ENCODE data around the gene CSNK1E. TPM values are rescaled to one million over a fixed set of nuclear protein-coding genes. Genes with fewer than 3 reads are reported as not detected.

CSNK1E gene
- total RNA-seq, 4 donors from 2014 or later = 84.5 to 164 (median 112) TPM

DNA sequence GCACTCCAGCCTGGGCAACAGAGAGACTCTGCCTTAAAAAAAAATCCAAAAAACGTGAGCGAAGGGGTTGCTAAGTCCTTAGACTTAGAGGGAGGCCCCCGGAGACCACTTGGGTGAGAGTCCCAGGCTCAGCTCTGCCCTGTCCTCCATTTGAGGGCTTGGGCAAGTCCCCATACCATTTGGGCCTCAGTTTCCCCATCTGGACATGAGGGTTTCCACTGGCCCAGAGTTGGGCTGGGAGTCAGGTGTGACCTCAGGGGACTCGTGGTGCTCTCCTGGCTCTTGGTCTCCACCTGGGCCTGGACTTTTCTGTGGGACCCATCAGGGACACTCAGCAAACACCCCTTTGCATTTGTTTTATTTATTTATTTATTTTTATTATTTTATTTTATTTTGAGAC is 35.2 kb upstream of the CSNK1E start:
- TF ChIP-seq, protein P1, sequence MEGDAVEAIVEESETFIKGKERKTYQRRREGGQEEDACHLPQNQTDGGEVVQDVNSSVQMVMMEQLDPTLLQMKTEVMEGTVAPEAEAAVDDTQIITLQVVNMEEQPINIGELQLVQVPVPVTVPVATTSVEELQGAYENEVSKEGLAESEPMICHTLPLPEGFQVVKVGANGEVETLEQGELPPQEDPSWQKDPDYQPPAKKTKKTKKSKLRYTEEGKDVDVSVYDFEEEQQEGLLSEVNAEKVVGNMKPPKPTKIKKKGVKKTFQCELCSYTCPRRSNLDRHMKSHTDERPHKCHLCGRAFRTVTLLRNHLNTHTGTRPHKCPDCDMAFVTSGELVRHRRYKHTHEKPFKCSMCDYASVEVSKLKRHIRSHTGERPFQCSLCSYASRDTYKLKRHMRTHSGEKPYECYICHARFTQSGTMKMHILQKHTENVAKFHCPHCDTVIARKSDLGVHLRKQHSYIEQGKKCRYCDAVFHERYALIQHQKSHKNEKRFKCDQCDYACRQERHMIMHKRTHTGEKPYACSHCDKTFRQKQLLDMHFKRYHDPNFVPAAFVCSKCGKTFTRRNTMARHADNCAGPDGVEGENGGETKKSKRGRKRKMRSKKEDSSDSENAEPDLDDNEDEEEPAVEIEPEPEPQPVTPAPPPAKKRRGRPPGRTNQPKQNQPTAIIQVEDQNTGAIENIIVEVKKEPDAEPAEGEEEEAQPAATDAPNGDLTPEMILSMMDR (IDR thresholded peaks at IDR 0.05) = no peak
- ATAC-seq (ENCODE audit: low FRiP score) = no peak
- DNase-seq (ENCODE audit: low spot score) = no peak

DNA sequence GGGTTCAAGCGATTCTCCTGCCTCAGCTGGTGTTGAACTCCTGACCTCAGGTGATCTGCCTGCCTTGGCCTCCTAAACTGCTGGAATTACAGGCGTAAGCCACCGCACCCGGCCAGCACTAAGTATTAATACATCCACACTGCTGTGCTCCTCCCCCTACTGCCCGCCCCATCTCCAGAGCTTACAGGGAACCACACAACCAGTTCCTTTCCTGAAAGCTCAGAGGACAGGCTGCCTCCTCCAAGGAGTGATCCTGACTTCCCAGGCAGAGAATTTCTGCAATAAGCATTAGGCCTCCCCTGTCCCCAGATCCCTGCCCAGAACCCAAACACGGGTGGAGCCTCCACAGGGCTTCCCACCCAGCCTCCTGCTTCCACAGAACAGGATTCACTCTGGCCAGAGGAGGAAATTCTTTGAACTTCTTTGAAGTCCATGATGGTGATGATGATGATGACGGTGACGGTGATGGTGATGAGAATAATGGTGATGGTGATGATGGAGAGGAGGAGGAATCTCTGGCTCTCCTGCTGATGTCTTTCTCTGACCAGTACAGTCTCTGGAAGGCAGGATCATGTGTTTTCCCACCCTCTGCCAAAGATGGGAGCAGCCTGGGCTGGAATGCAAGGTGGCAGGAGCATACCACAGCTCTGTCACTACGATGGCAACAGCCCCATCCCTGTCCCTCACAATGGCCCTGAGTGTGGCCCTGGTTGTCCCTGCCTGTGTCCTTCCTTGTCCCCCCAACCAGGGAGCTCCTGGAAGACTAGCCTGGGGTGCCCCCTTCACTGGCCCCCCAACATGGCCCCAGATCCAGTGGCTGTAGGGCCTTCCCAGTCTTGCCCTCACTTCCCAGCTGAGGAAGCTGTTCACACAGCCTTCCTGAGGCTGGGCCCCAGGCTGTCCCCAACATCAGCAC is 33.5 kb upstream of the CSNK1E start:
- ATAC-seq (ENCODE audit: low FRiP score) (no peak), DNase-seq (ENCODE audit: low spot score) (no peak)
- TF ChIP-seq, protein P1 (IDR thresholded peaks at IDR 0.05) = no peak

DNA sequence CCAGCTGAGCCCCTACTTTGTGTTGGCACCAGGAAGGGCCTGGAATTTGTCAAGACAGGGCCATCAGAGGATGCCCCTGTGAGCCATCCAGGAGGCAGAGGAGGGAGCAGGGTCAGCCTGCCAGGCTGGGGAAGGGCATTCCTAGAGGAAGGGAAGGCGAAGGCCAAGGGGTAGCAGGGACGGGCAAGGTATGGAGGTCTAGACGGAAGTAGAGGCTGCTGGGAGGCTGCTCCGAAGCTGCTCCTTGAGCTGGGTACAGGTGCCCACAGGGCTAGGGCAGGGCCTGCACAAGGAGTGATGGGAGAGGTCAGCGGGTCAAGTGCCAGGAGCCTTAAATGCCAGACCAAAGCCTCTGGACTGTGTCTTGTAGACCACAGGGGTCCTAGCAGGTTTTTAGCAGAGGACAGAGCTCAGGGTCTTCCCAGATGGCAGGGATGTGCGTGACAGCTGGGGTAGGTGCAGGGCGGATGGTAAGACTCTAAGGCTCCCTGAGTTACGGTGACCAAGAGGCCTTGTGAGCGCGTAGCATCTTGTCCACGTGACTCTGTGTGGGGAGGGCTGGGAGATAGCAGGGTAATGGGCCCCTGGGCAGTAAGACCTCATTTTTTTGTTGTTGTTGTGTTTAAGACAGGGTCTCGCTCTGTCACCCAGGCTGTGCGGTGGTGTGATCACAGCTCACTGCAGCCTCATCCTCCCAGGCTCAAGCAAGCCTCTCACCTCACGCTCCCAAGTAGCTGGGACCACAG is 31.7 kb upstream of the CSNK1E start:
- TF ChIP-seq, protein P1 (IDR thresholded peaks at IDR 0.05) = no peak
- DNase-seq (ENCODE audit: low spot score) (no peak), ATAC-seq (ENCODE audit: low FRiP score) (no peak)

DNA sequence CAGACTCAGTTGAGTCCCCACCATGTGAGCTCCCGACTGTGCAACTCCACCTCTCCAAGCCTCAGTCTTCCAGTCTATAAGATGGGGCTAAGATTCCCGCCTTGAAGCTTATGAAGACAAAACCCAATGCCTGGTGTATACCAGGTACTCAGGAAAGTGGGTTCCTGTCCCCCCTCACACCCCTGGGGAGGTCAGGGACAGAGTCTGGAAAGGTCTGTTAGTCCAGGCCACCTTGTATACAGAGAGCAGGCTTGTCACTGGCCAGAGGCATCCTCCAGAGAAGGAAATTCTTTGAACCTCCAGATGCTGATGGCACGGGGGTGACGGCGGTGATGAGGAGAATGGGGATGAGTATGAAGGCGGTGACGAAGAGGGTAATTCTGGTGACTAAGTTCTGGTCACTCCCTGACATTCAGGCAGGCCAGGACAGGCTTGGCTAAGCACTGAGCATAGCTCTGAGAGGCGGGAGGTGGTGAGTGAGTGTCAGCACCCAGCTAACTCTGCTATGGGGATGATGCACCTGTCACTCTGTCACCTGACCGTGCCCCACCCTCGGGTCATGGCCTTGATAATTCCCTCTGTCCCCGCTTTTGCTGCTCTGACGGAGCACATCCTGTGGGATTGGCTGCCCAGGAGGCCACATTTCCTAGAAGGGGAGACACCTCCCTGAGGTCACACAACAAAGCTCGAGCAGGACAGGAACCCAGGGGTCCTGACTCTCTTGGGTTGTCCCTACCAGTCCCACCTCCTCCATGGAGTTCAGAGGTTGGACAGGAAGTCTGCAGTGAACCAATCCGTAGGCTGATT is 30.9 kb upstream of the CSNK1E start:
- TF ChIP-seq, protein P1 (IDR thresholded peaks at IDR 0.05) = no peak
- DNase-seq (ENCODE audit: low spot score) = no peak
- ATAC-seq (ENCODE audit: low FRiP score) = no peak

DNA sequence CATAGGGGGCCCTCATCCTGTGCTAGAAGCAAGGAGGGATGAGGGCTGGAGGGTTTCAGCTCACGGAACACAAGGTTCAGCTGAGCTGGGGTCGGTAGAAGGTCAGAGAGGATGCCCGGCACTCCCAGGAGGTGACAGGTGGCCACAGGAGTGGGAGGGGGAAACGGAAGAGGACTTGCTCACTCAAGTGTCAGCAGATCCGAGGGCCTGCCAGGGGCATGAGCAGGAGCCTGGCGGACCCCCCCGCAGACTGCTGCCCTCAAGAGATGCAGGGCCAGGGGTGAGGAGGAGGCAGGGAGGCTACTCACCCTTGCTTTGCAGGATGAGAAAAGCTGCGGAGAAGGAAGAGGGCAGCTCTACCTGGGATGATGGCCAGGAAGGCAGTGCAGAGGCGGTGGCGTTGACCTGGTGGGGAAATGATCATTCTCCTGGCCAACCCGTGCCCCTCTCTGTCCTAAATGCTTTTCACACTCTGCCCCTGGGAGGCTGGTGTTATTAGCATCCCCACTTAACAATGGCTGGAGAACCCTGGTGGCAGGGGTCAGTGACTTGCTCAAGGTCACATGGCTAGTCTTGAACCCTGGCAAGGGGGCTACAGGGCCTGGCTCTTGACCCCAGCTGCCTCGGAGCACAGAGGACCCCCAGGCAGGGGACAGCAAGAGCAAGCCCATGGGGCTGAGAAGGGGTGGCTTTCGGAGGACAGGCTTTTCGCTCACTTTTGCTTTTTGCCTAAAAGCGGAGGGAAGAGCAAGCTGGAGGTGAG is 30.1 kb upstream of the CSNK1E start:
- TF ChIP-seq, protein P1 (IDR thresholded peaks at IDR 0.05) = no peak
- DNase-seq (ENCODE audit: low spot score) = no peak

DNA sequence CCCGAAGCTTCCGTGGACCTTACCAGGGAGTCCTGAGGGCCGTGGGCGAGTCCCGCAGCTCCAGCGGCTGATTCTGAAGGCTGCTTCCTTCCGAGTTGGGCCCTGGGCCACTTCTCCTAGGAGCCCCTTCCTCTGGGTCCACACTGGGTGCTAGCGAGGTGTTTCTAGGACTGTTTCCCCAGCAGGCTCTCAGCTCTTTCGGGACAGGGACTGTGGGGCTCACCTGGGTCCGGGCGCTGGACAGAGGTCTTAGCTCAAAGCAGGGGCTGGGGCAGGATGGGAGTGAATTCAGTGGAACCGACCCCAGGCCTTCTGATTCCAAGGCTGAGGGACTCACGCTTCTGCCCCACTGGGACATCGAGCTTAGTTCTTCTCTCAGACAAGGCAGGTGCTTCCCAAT is 29.3 kb upstream of the CSNK1E start:
- ATAC-seq (ENCODE audit: low FRiP score) = no peak
- DNase-seq (ENCODE audit: low spot score) = no peak
- TF ChIP-seq, protein P1 (IDR thresholded peaks at IDR 0.05) = no peak

More for the DNA sequence above, 30.1 kb upstream of the CSNK1E start:
- ATAC-seq (ENCODE audit: low FRiP score) = no peak

Measured in omental fat pad (tissue), 4 donors.